GM12801 (cell line): ENCODE results near the gene CCNL1.

Experiments used
- CTCF ChIP-seq: IDR thresholded peaks from one replicate; pipeline ENCODE4 v1.5.1; 2011; ENCODE audit warnings: control low read depth; ENCODE audit not compliant: insufficient read length; ENCODE audit errors: extremely low read depth

Gene CCNL1

GRCh38 chr3:157122116-157122515 lies 37.8 kb downstream of the CCNL1 start:
- TF ChIP-seq CTCF, result no peak

GRCh38 chr3:157121522-157121921 lies 38.4 kb downstream of the CCNL1 start:
- no peak for TF ChIP-seq CTCF

GRCh38 chr3:157120071-157120892 lies 39.7 kb downstream of the CCNL1 start:
- TF ChIP-seq CTCF, result no peak

GRCh38 chr3:157119369-157119951 lies 40.5 kb downstream of the CCNL1 start:
- no peak for TF ChIP-seq CTCF

- TF ChIP-seq CTCF, result no peak
Observed at GRCh38 chr3:157117875-157118654, 41.9 kb downstream of the CCNL1 start.

- TF ChIP-seq CTCF, result no peak
Observed at GRCh38 chr3:157117206-157117605, 42.7 kb downstream of the CCNL1 start.

- no peak for TF ChIP-seq CTCF
Observed at GRCh38 chr3:157116017-157116416, 43.9 kb downstream of the CCNL1 start.
